NCI-H146 treated with DMSO at 0.1 percent for 48 hours (cell line): ENCODE measurements around the gene STEAP2.
"Not testable (repeated sequence)": the region's sequence is repeated elsewhere in the genome, so short reads cannot be mapped to it uniquely, and the experiment has no call there.

ENCODE experiments used
- DNase-seq: peaks from one replicate; lab custom pipeline; 2025; ENCODE audit not compliant: unreplicated experiment; lab: John Stamatoyannopoulos, UW

The STEAP2 gene

DNA sequence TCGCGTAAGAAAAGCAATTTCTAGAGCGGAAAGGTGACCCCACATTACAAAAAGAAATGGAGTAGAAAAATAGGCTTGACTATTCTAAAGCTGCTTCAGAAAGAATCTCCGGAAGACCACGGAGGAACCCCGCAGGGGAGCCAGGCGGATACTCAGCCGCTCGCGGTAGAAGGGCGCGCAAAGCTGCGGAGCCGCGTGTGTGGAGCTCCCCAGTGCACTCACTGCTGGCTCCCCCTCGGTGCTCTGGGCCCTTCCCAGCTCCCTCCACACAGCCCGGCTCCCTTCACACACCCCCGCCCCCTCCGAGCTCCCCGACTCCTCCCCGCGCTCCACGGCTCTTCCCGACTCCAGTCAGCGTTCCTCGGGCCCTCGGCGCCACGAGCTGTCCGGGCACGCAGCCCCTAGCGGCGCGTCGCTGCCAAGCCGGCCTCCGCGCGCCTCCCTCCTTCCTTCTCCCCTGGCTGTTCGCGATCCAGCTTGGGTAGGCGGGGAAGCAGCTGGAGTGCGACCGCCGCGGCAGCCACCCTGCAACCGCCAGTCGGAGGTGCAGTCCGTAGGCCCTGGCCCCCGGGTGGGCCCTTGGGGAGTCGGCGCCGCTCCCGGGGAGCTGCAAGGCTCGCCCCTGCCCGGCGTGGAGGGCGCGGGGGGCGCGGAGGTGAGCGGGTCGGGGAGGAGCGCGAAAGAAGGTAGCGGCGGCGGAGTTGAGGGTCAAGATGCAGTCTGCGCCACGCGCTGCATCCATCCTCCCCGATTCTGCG is at the start of gene STEAP2:
TSS of gene STEAP2 (plus strand) at position 350 of the 758 bp plus-strand sequence. CDS start 13,343 bp downstream, outside the sequence.
- peak; percentile 53 for DNase-seq

GRCh38 chr7:90163534-90163933 is 48.0 kb upstream of the STEAP2 start:
- no peak for DNase-seq

- no peak for DNase-seq
Observed at GRCh38 chr7:90165724-90166123, 45.8 kb upstream of the STEAP2 start.

DNA sequence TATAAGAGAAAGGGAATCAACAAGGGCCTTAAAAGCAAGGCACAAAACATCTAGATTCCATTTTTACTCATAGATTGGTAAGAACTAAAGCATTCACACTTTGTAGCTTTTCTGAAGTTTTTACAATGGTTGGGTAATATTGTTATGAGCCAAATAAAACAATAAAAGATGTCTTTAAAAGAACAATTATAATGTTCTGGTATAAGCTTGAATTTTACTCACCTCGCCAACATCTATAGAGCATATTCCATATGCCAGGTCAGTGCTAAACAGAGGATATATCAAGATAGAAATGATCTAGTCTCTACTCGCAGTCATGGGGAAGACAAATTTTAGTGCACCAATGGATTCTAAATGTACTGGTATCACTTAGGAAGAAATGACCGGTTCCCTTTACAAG is 45.4 kb upstream of the STEAP2 start:
- DNase-seq: no peak

DNA sequence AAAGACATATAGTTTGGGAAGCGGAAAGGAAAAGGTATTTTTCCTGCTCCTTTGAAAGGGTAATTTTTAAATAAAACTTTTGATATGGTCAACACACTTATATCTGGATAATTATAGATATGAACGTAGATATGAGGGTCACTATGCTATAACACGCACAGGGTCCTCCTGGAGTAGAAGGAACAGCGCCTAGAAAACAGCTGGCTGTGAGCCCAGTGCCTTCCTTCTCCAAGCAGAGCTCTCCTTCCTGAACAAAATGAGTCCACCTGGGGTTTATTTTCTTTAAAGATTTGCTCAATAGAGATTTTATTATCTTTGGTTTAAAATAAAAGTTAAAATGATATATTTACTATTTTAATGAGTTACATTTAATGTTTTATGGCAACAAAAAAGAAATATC is 44.2 kb upstream of the STEAP2 start:
- DNase-seq: no peak

- DNase-seq: no peak
Observed at GRCh38 chr7:90169891-90170290, 41.6 kb upstream of the STEAP2 start.

GRCh38 chr7:90172121-90172520 is 39.4 kb upstream of the STEAP2 start:
- DNase-seq: no peak

GRCh38 chr7:90172624-90173023 is 38.9 kb upstream of the STEAP2 start:
- DNase-seq: no peak

GRCh38 chr7:90173127-90173844 is 38.3 kb upstream of the STEAP2 start:
- no peak for DNase-seq

- no peak for DNase-seq
Observed at GRCh38 chr7:90175667-90176066, 35.9 kb upstream of the STEAP2 start.

GRCh38 chr7:90176195-90176594 is 35.3 kb upstream of the STEAP2 start:
- no peak for DNase-seq

GRCh38 chr7:90178166-90178565 is 33.4 kb upstream of the STEAP2 start:
- no peak for DNase-seq

- DNase-seq: no peak
Observed at GRCh38 chr7:90178679-90179278, 32.8 kb upstream of the STEAP2 start.

DNA sequence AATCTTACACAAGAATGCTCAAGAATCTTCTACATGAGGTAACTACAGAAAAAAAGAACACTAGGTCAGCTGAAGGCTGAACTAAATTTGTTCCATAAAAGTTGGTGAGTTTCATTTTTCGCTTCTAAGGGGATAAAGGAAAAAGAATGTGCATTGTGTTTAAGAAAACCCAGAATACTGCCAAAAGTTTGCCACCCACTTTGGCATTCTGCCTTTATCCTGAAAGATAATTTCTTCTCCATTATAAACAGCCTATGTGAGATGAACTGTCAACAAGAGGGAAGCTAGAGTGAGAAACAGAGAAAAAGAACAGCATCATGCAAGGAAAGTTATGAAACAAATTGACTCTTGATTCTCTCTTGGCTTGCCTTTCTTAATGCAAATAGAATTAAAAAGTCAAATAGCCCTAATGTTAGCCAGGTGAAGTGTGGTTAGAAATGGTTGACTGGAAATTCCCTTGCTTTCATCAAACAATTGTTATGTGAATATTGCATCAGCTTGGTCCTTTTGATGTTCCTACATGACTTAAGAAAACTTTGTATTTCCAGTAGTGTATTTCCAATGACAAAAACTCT is 31.4 kb upstream of the STEAP2 start:
- no peak for DNase-seq

- no peak for DNase-seq
Observed at GRCh38 chr7:90180649-90181048, 30.9 kb upstream of the STEAP2 start.

- no peak for DNase-seq
Observed at GRCh38 chr7:90181485-90181884, 30.1 kb upstream of the STEAP2 start.

- DNase-seq: not testable (repeated sequence)
Observed at GRCh38 chr7:90186290-90186689, 25.2 kb upstream of the STEAP2 start.

GRCh38 chr7:90187507-90188050 is 24.0 kb upstream of the STEAP2 start:
- DNase-seq: no peak

DNA sequence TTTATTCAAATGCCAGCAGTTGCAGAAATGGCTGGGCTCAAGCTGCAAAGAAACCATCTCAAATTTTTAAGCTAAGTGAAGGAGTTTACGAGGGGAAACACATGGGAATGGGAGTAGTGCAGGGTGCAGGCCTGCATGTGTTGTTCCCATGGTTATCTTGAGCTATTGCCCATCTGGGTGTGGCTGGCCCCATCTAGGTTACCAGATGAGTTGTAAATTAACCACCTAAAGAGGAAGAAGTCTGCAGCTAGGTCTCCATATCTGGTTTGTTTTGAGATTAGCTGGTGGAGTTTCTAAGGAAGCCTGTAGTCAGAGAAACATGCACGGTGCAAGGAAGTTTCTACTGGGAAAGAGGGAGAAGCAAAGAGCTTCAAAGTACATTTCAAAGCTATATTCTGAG is 23.3 kb upstream of the STEAP2 start:
- DNase-seq: no peak

- no peak for DNase-seq
Observed at GRCh38 chr7:90190995-90191394, 20.5 kb upstream of the STEAP2 start.

DNA sequence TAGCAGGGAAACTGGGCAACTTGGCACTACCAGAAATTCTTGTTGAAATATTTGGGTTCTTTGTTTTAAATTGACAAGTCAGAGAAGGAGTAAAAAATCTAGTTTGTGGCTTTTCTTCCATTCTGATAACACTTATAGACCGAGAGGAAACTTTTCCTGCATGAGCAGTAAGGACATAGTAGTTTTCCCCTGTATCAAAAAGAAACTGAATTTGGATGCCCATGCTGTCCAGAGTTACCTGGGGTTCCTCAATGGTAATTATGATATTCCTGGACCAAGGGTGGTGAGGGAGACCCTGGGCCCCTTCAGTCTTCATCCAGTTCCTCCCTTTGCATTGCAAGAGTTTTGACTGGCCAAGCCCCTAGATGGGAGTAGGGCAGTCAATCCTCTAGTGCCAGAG is 19.9 kb upstream of the STEAP2 start:
- no peak for DNase-seq
